MM.1S (cell line): ENCODE measurements around the gene ADCY4.

Experiments used
- DNase-seq: peaks from one replicate; pipeline ENCODE4 v3.0.0-alpha.2; 2015
- H2AFZ ChIP-seq: fragments of 300-600 bp; sonication (generic); 2 replicates; pipeline ENCODE4 v1.6.0; 2016; ENCODE audit warnings: antibody characterized with exemption, low read length
- H3F3A ChIP-seq: fragments of 300-600 bp; sonication (generic); 2 replicates; pipeline ENCODE4 v1.6.1; 2016; ENCODE audit warnings: mild to moderate bottlenecking, antibody characterized with exemption, low read length, moderate library complexity, mixed read lengths; ENCODE audit not compliant: insufficient read depth
- H3K27ac ChIP-seq: fragments of 300-600 bp; sonication (generic); 2 replicates; pipeline ENCODE4 v1.5.1; 2016; ENCODE audit warnings: mild to moderate bottlenecking, low read length
- H3K27me3 ChIP-seq: fragments of 300-600 bp; sonication (generic); replicated peaks from 2 replicates; pipeline ENCODE4 v1.6.0; 2016; ENCODE audit warnings: low read length; ENCODE audit not compliant: insufficient read depth
- H3K36me3 ChIP-seq: fragments of 300-600 bp; sonication (generic); replicated peaks from 2 replicates; pipeline ENCODE4 v1.6.1; 2016; ENCODE audit warnings: mild to moderate bottlenecking, low read length, mixed read lengths; ENCODE audit not compliant: insufficient read depth
- H3K4me1 ChIP-seq: fragments of 300-600 bp; sonication (generic); 2 replicates; pipeline ENCODE4 v1.6.1; 2016; ENCODE audit warnings: low read length, mixed read lengths
- H3K4me2 ChIP-seq: fragments of 300-600 bp; sonication (generic); 2 replicates; pipeline ENCODE4 v1.6.0; 2016; ENCODE audit warnings: low read depth, low read length
- H3K4me3 ChIP-seq: fragments of 300-600 bp; sonication (generic); 2 replicates; pipeline ENCODE4 v1.5.1; 2016; ENCODE audit warnings: low read length, mixed read lengths
- H3K79me2 ChIP-seq: fragments of 300-600 bp; sonication (generic); 2 replicates; pipeline ENCODE4 v1.6.1; 2016; ENCODE audit warnings: mixed run types, low read length, mixed read lengths
- H3K9ac ChIP-seq: fragments of 300-600 bp; sonication (generic); 2 replicates; pipeline ENCODE4 v1.6.1; 2016; ENCODE audit warnings: low read length, mixed read lengths
- H3K9me2 ChIP-seq: fragments of 300-600 bp; sonication (generic); replicated peaks from 2 replicates; pipeline ENCODE4 v1.6.1; 2016; ENCODE audit warnings: mild to moderate bottlenecking, low read length, mixed read lengths; ENCODE audit not compliant: insufficient read depth
- H3K9me3 ChIP-seq: fragments of 300-600 bp; sonication (generic); replicated peaks from 2 replicates; pipeline ENCODE4 v1.6.1; 2016; ENCODE audit warnings: mild to moderate bottlenecking, low read length, mixed read lengths; ENCODE audit not compliant: insufficient read depth
- H4K20me1 ChIP-seq: fragments of 300-600 bp; sonication (generic); 2 replicates; pipeline ENCODE4 v1.6.1; 2016; ENCODE audit warnings: mild to moderate bottlenecking, low read length, moderate library complexity, mixed read lengths; ENCODE audit not compliant: insufficient read depth
- EZH2 ChIP-seq: fragments of 300-600 bp; sonication (generic); optimal IDR thresholded peaks from 2 replicates; pipeline ENCODE3; 2017; ENCODE audit warnings: low read depth, mild to moderate bottlenecking, antibody characterized with exemption, low read length, mixed read lengths
- EZH2phosphoT487 ChIP-seq: fragments of 300-600 bp; sonication (generic); IDR thresholded peaks from 2 replicates; pipeline ENCODE4 v1.6.1; 2018; ENCODE audit warnings: antibody characterized with exemption, low read length
- TF ChIP-seq, protein P1 (sequence below): fragments of 300-600 bp; sonication (generic); IDR thresholded peaks from 2 replicates; pipeline ENCODE4 v1.5.1; 2016; ENCODE audit warnings: antibody characterized with exemption, low read length, mixed read lengths

Gene ADCY4

DNA sequence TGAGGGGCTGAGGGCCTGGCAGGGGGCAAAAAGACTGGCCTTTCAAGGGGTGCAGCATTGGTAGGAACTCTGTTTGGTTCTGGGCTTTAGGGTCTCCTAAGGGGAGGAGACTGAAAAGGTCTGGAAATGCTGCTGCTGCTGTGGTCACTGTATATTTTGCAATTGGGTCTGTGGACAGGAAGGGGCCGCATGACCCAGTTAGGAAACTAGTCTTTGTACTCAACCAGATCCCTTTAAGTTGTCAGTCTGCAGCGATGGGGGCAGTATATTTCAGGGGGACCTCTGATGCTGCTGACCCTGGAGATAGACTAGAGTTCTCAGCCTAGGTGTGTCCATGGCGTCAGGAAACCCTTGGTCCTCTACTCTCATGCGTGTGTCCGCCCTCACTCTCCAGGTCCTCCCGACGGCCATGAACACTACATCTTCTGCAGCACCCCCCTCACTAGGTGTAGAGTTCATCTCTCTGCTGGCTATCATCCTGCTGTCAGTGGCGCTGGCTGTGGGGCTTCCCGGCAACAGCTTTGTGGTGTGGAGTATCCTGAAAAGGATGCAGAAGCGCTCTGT is 19.5 kb downstream of the ADCY4 start:
- Histone ChIP-seq H2AFZ (no peak overlapping the region), H4K20me1 (no peaks in the 10 kb centered on the region), H3K27ac (no peak overlapping the region), H3K4me2 (no peak overlapping the region), H3F3A (peaks cover 2% of the 10 kb centered on the region; the same call in 1 of the 2 replicates), H3K27me3 (no peaks in the 10 kb centered on the region; the same call in 1 of the 2 replicates), H3K36me3 (no peaks in the 10 kb centered on the region), H3K9ac (no peak overlapping the region), H3K9me3 (no peaks in the 10 kb centered on the region), H3K4me3 (no peak overlapping the region), H3K4me1 (peaks cover 17% of the 10 kb centered on the region), H3K9me2 (no peaks in the 10 kb centered on the region), H3K79me2 (no peaks in the 10 kb centered on the region; the same call in 1 of the 2 replicates)
- no peak for DNase-seq
- TF ChIP-seq EZH2phosphoT487, result no peak
- TF ChIP-seq EZH2, result no peak
- TF ChIP-seq, protein P1, sequence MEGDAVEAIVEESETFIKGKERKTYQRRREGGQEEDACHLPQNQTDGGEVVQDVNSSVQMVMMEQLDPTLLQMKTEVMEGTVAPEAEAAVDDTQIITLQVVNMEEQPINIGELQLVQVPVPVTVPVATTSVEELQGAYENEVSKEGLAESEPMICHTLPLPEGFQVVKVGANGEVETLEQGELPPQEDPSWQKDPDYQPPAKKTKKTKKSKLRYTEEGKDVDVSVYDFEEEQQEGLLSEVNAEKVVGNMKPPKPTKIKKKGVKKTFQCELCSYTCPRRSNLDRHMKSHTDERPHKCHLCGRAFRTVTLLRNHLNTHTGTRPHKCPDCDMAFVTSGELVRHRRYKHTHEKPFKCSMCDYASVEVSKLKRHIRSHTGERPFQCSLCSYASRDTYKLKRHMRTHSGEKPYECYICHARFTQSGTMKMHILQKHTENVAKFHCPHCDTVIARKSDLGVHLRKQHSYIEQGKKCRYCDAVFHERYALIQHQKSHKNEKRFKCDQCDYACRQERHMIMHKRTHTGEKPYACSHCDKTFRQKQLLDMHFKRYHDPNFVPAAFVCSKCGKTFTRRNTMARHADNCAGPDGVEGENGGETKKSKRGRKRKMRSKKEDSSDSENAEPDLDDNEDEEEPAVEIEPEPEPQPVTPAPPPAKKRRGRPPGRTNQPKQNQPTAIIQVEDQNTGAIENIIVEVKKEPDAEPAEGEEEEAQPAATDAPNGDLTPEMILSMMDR, result no peak

DNA sequence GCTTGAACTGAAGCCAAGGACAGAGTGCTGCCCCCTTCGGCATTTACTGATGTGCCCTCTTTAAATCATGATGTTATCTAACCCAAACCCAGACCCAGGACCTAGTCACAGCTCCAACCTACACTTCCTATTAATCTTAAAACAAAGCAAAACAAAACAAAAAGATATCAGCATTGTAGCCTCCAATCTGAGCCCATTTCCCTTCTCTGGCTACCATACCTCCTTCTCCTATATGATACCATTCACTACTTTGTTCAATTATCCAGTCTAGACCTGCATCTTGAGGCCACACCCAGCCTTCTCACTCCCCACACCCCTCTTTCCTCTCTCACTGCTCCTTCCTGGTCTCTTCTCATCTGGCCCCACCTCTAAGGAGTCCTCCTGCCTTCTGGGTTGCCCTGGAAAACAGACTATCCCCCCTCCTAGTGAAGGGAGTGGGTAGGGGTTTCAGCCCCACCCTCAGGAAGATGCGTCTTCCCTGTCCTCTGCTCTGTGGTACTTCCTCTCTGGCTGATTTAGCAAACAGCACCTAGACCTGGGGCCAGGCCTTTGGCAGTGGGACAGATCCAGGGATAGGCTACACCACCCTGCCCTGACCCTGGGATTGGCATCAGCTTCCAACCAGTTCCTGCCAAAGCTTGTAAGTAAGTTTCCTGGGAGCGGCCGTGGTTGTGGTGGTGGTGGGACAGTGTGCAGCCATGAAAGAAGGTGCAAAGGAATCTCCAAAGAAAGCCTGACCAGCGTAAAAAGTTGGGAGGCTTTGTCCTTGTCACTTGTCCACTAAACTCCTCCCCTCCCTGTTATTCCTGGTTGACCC is 20.3 kb downstream of the ADCY4 start:
- H3K27me3 ChIP-seq, result no peaks in the 10 kb centered on the region
- no peak for DNase-seq
- peaks cover 5% of the 10 kb centered on the region; the same call in 1 of the 2 replicates for H3F3A ChIP-seq
- no peaks in the 10 kb centered on the region for H3K36me3 ChIP-seq
- H3K9me3 ChIP-seq, result no peaks in the 10 kb centered on the region
- no peak overlapping the region for H3K27ac ChIP-seq
- no peaks in the 10 kb centered on the region for H4K20me1 ChIP-seq
- no peak overlapping the region for H3K4me2 ChIP-seq
- no peak overlapping the region for H3K9ac ChIP-seq
- no peak for TF ChIP-seq EZH2
- TF ChIP-seq EZH2phosphoT487, result no peak
- TF ChIP-seq, protein P1, result no peak
- H3K4me1 ChIP-seq, result peaks cover 19% of the 10 kb centered on the region
- H2AFZ ChIP-seq, result no peak overlapping the region
- H3K9me2 ChIP-seq, result no peaks in the 10 kb centered on the region
- peaks cover 5% of the 10 kb centered on the region; the same call in 1 of the 2 replicates for H3K79me2 ChIP-seq
- H3K4me3 ChIP-seq, result no peak overlapping the region

DNA sequence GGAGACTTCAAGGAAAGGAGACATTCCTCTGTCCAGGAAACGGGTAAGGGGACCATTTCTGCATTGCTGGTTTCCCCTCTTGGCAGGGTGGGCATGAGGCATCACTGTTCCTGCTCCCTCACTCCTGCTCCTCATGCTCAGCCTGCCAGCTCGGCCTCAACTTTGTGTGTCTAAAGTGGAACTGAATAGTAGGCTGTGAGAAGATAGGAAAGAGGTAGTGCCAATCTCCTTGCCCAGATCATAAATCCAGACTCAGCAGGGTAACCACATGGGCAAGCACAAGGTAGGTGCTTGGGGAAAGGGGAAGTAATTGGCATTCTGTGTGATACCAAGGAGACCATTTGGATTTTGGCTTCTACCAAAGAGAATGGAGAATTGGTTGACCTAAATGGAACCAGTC is 21.0 kb downstream of the ADCY4 start:
- DNase-seq, result no peak
- no peaks in the 10 kb centered on the region for H3K9me2 ChIP-seq
- no peaks in the 10 kb centered on the region for H3K27me3 ChIP-seq
- H4K20me1 ChIP-seq, result no peaks in the 10 kb centered on the region
- H3K9ac ChIP-seq, result no peak overlapping the region
- H3K4me1 ChIP-seq, result peaks cover 24% of the 10 kb centered on the region
- no peaks in the 10 kb centered on the region for H3K9me3 ChIP-seq
- no peak overlapping the region for H3K4me2 ChIP-seq
- peaks cover 12% of the 10 kb centered on the region; the same call in 1 of the 2 replicates for H3K79me2 ChIP-seq
- TF ChIP-seq EZH2phosphoT487 (no peak), EZH2 (no peak)
- TF ChIP-seq, protein P1, result no peak
- peaks cover 5% of the 10 kb centered on the region; the same call in 1 of the 2 replicates for H3F3A ChIP-seq
- no peak overlapping the region for H2AFZ ChIP-seq
- no peaks in the 10 kb centered on the region for H3K36me3 ChIP-seq
- no peak overlapping the region for H3K4me3 ChIP-seq
- H3K27ac ChIP-seq, result no peak overlapping the region
